DMS79 treated with DMSO at 0.1 percent for 48 hours (cell line): ENCODE measurements around the gene CD69.
"Not testable (repeated sequence)": the region's sequence is repeated elsewhere in the genome, so short reads cannot be mapped to it uniquely, and the experiment has no call there.

ENCODE experiments used
- DNase-seq: peaks from one replicate; lab custom pipeline; 2025; lab: John Stamatoyannopoulos, UW

Gene CD69

DNA sequence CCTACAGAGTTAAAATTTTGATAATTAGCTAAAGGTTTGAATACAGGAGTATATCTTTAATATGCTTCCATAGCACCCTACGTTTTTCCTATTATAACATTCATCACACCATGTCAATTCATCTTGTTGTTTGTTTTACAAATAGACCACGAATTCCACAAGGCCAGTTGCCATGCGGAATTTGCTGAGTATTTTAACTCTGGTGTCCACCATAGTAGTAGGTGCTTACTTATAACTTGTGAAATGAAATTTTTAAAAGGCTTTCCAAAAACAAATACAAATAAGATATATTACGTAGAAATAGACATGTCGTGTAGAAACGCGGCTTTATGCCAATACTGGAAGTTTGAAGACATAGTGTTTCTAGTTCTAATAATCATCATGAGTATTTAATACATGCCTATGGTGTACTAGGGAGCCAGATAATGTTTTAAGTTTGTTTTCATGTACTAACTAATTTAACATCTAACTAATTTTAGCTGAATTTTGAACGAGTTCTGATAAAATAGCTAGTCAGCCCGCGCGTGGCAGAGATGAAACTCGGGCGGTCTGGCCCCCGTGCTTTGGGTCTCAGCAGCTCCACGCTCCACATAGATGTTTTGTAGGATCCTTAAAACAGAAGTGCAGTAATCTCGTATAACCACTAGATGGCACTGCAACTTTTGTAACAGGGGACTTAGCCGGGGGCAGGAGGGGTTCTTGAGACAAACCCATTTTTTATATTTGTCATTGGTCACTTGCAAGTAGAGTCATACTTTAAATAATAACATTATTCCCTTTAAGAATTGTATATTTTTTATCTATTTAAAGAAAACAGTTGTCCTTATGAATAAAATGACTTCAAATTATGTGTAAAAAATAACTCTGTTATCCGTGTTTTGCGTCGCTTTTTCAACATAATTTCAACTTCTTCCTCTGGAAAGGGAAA is 10.2 kb downstream of the CD69 start:
- DNase-seq, result peak; percentile 44

DNA sequence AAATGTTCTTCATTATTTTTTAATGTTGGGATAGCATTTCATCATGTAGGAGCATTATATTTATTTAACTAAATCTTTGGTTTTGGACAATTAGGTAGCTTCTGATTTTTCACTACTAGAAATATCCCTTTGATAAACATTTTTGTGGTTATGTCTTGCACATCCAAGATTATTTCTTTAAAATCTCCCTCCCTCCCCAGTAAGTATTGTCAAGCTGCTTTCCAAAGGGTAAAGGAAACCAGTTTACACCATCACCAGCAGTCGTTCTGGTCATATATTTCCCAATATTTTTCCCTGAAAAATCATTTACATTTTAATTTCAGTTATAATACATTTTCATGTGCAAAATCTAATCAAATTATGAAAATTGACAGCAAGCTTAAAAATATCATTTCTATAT is 11.1 kb downstream of the CD69 start:
- DNase-seq, result no peak

GRCh38 chr12:9745199-9745598 is 15.5 kb downstream of the CD69 start:
- DNase-seq, result no peak

DNA sequence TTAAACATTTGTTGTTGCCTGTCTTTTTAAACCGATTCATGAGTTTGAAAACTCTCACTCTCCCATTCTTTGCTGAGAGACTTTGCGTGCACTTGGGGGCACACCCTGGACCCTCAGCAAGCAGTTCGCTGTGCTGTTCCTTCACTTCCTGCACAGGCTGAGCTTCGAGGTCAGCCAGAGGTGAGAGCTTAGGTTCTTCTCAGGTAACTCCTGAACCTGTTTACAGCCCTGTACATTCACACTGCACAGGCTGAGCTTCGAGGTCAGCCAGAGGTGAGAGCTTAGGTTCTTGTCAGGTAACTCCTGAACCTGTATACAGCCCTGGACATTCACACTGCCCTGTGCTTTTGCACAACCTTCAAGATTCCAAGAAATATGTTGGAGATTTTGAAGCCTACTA is 18.0 kb downstream of the CD69 start:
- DNase-seq, result no peak

DNA sequence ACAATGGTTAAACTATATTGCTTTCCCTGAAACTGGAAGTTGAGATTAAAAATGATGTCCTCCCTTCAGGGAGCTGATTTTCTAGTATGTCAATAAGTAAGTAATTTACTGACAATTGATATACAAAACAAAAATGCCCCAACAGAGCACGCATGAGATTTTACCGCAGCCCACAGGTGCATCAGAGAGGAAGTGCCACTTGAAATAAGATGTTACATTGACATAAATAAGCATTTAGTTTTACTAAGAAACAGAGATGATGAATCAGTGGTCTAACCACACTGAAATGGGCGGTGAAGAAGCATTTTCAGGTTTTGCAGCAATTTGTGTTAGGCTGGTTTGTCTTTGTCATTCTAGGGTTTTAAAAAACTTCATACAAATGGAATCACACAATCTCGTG is 19.0 kb downstream of the CD69 start:
- DNase-seq, result no peak

DNA sequence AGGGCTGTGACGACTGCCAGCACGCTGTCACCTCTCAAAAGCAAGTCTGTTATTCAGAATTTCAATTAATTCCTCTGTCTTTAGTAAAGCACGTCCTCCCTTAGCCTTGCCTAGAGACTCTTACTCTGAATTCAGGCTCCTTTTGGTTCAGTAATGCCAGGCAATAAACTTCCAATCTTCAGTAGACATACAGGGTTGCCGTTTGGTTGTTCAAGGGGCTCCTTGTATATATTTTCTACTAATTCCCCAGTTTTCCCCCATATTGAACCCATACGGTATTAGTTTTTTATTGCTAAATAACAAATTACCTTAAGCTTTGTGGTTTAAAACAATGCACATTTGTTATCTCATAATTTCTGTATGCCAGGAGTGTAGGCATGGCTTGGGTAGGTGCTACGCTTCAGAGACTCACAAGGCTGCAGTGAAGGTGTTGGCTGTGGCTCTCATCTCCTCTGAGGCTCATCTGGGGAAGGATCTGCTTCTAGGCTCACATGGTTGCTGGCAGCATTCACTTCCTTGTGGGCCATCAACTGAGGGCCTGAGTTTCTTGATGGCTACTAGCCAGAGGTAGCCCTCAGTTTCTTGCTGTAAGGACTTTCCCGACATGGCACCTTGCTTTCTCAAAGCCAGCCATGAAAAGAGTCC is 20.5 kb downstream of the CD69 start:
- DNase-seq, result peak; percentile 55

GRCh38 chr12:9739404-9740105 is 21.1 kb downstream of the CD69 start:
- peak; percentile 50 for DNase-seq

DNA sequence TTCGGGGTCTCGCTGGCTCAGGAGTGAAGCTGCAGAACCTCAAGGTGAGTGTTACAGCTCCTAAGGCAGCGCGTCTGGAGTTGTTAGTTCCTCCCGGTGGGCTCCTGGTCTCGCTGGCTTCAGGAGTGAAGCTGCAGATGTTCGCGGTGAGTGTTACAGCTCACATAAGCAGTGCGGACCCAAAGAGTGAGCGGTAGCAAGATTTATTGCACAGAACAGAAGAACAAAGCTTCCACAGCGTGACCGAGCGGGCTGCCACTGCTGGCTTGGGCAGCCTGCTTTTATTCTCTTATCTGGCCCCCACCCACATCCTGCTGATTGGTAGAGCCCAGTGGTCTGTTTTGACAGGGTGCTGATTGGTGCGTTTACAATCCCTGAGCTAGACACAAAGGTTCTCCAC is 21.8 kb downstream of the CD69 start:
- not testable (repeated sequence) for DNase-seq

DNA sequence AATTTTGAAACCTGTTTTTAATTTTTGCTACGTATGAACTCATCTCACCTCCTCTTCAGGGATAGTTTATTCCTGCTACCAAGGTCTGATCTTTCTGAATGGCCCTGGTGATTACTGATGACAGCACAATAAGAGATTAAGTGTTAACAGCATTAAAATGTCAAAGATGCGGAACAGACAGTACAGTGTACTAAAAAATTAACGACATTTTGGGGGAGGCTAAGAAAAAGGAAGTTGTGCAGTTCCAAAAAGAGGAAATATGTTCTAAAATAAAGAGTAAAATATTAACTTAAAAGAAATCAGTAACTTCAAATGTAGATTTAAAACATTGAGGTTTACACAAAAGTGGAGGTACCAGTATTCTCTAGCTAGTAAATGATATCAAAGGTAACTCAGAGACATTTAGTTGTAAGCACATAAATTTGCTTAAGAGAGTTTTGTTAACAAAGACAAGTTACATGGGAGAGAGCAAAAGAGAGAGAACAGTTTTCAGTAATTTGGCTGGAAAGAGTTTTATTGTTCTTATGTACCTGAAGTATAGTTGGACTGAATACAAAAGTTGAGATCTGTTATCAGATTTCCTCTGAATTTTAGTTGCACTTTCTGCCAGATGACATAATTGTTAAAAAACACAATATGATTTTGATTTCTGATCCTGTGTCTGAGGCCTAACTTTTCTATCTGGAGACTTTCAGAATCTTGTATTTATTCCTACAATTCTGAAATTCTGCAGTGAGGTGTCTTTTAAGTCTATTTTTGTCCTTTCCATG is 23.6 kb downstream of the CD69 start:
- no peak for DNase-seq

DNA sequence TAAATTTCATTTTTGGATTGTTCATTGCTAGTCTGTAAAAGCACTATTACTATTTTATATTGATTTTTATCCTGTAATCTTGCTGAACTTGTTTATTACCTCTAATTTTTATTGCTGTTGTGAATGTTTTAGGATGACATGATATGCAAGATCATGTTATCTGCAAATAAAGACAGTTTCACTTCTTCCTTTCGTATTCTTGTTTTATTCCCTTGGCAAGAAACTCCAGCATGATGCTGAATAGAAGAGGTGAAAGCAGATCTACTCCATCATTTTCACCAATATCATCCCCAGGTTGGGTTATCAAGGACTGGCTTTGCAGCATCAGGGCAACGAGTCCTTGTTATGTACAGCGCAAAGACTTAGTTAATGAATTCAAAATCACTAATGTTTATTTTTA is 25.1 kb downstream of the CD69 start:
- no peak for DNase-seq

GRCh38 chr12:9732921-9733461 is 27.7 kb downstream of the CD69 start, which contains the start of gene CLECL1:
TSS of gene CLECL1 (minus strand) at chr12:9733097.
- no peak for DNase-seq

GRCh38 chr12:9731797-9732196 is 28.9 kb downstream of the CD69 start:
- no peak for DNase-seq

GRCh38 chr12:9731393-9731792 is 29.3 kb downstream of the CD69 start:
- no peak for DNase-seq

GRCh38 chr12:9730591-9730990 is 30.1 kb downstream of the CD69 start:
- no peak for DNase-seq

DNA sequence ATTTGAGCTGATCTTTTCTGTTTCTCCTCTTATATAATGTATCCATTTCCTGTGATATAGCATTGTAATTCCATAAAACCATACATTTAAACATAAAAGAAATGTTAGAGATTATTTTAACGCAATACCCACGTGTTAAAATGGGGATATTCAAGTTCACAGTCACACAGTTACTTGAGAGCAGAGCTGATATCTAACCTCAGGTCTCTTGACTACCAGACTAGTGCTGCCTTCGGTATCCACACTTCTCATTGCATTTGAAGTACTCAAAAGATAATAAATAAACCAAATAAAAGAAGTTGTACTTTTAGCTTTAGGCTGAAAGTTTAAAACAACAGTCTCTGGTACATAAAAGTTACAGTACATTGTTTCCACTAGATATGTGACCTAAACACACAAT is 30.7 kb downstream of the CD69 start:
- DNase-seq, result no peak

DNA sequence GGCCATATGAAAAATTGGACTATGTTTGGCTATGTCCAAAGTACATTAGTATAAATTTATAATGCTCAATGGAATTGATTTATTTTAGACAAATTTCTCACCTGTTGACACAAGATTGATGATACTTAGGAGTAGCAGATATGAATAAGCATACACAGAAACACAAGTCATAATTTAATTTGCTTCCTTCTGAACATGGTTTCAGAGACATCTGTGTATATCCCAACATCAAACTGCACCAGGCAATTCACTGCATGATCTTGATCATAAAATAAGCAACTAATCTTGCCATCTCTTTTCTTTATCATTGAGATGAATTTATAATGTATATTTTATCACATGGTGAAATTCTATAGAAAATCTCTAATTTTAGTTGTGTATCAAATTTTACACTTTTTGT is 31.6 kb downstream of the CD69 start:
- DNase-seq, result no peak

DNA sequence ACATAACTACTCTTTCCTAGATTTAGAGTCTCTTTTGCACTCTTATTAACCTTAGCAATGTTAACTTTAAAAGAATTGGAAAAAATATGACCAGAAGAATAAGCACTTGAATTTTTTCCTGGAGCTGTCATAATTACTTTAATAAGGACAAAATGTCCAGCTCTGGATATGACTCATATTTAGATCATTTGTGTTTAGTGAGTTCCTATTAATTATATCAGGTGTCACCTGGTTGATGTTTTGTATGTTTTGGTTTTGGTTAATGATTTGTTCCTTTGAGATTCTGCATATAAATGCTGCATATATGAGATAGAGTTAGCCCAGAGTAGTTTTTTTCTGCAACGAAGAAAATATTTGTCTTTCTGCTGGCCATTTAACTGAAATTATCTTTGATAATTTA is 32.9 kb downstream of the CD69 start:
- DNase-seq, result no peak

GRCh38 chr12:9725213-9725870 is 35.4 kb downstream of the CD69 start:
- DNase-seq, result no peak

- no peak for DNase-seq
Measured at GRCh38 chr12:9724023-9724422, 36.7 kb downstream of the CD69 start.

- no peak for DNase-seq
Measured at GRCh38 chr12:9721394-9722092, 39.2 kb downstream of the CD69 start.

DNA sequence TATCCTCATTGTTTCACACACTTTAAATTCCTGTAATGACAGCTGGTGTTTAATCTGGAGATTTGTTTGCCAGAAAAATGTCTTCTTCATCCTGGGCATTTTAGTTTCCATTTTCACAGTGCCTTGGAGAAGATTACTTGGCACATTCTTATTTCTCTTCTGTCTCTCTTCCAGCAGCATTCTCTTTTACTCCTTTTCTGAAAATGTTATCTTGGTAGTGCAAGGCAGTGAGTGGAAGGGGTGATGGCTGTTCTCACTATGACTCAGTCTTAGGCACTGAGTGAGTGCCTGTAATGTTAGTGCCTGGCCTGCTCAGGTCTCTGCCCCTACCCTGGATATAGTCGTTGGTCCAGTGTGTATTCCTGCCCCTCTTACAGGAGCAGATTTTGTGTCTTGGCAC is 40.9 kb downstream of the CD69 start:
- no peak for DNase-seq
